Karpas-422 (cell line): Measurements from ENCODE around the gene CLRN3. TPM values are rescaled to one million over a fixed set of nuclear protein-coding genes. Genes with fewer than 3 reads are reported as not detected.

Source experiments
- DNase-seq: peaks from one replicate; pipeline ENCODE4 v3.0.0-alpha.2; 2015
- H2AFZ ChIP-seq: fragments of 200-600 bp; sonication (generic); 2 replicates; pipeline ENCODE4 v1.6.1; 2014; ENCODE audit warnings: antibody characterized with exemption, low read length, mixed read lengths
- H3K27ac ChIP-seq: fragments of 200-600 bp; sonication (generic); 2 replicates; pipeline ENCODE4 v1.5.1; 2014; ENCODE audit warnings: mild to moderate bottlenecking, low read length, moderate library complexity
- H3K27me3 ChIP-seq: fragments of 200-600 bp; sonication (generic); 2 replicates; pipeline ENCODE4 v1.6.1; 2014; ENCODE audit warnings: low read length, mixed read lengths
- H3K36me3 ChIP-seq: fragments of 200-600 bp; sonication (generic); 2 replicates; pipeline ENCODE4 v1.6.1; 2014; ENCODE audit warnings: low read length, mixed read lengths; ENCODE audit not compliant: insufficient read depth
- H3K4me1 ChIP-seq: fragments of 200-600 bp; sonication (generic); 2 replicates; pipeline ENCODE4 v1.6.1; 2014; ENCODE audit warnings: mild to moderate bottlenecking, low read length, mixed read lengths
- H3K4me2 ChIP-seq: fragments of 200-600 bp; sonication (generic); 2 replicates; pipeline ENCODE4 v1.6.1; 2014; ENCODE audit warnings: low read length, low read depth, mild to moderate bottlenecking; ENCODE audit not compliant: poor library complexity, severe bottlenecking
- H3K4me3 ChIP-seq: fragments of 200-600 bp; sonication (generic); 2 replicates; pipeline ENCODE4 v1.5.1; 2014; ENCODE audit warnings: mild to moderate bottlenecking, antibody characterized with exemption, low read length, mixed read lengths
- H3K79me2 ChIP-seq: fragments of 200-600 bp; sonication (generic); 2 replicates; pipeline ENCODE4 v1.6.1; 2014; ENCODE audit warnings: mild to moderate bottlenecking, low read length, mixed read lengths
- H3K9ac ChIP-seq: fragments of 200-600 bp; sonication (generic); 2 replicates; pipeline ENCODE4 v1.6.0; 2014; ENCODE audit warnings: low read length
- H3K9me2 ChIP-seq: fragments of 200-600 bp; sonication (generic), shearing (Covaris generic); replicated peaks from 2 replicates; pipeline ENCODE4 v1.6.0; 2014; ENCODE audit warnings: mild to moderate bottlenecking, low read length, moderate library complexity; ENCODE audit not compliant: insufficient read depth
- H3K9me3 ChIP-seq: fragments of 300-700, 200-600 bp; sonication (generic); 2 replicates; pipeline ENCODE4 v1.6.1; 2014; ENCODE audit warnings: low read length, mixed read lengths
- H4K20me1 ChIP-seq: fragments of 200-600 bp; sonication (generic); 2 replicates; pipeline ENCODE4 v1.6.1; 2014; ENCODE audit warnings: mild to moderate bottlenecking, antibody characterized with exemption, low read length, low read depth; ENCODE audit not compliant: insufficient read depth
- total RNA-seq: library from RNA; depleted of rRNA; stranded (reverse); fragments of >200 nt; shearing (Covaris generic); gene quantifications from 2 replicates; pipeline ENCODE4 v1.2.3, GENCODE V29; 2014; ENCODE audit warnings: low replicate concordance; rRNA removed

CLRN3 gene, protein sequence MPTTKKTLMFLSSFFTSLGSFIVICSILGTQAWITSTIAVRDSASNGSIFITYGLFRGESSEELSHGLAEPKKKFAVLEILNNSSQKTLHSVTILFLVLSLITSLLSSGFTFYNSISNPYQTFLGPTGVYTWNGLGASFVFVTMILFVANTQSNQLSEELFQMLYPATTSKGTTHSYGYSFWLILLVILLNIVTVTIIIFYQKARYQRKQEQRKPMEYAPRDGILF
- total RNA-seq, result not detected in 2 replicates

DNA sequence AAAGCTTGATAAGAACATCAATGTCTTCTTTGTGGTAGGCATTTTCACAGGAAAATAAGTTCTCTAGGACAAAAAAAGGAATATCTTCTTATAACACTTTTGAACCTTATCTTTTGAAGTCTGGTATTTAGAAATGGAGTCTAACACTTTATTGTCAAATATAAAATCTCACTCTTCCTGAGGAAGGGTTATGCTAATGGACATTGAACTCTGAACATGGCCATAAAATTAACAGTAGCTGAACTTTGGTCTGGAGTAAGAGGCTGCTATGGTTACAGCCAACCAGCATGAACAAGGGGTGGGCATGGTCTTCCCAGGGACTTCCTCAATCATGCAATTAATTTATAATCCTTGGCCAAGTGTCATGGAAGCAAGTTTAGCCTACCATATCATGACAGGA is at the start of gene CLRN3:
Gene CLRN3 (minus strand): TSS at position 199 of the 400 bp plus-strand sequence. CDS start 157 bp downstream, at position 42.
- no peak within 1 kb of the TSS for H3K4me3 ChIP-seq
- no peaks in the 10 kb centered on the region for H3K9me2 ChIP-seq
- no peak within 1 kb of the TSS for H3K27ac ChIP-seq
- H3K9ac ChIP-seq, result no peak within 1 kb of the TSS
- no peak for DNase-seq
- no peaks in the 10 kb centered on the region for H3K9me3 ChIP-seq
- no peaks in the 10 kb centered on the region for H3K36me3 ChIP-seq
- no peaks in the 10 kb centered on the region for H3K79me2 ChIP-seq
- no peaks in the 10 kb centered on the region for H3K27me3 ChIP-seq
- no peak within 1 kb of the TSS for H3K4me2 ChIP-seq
- no peak within 1 kb of the TSS for H2AFZ ChIP-seq
- H3K4me1 ChIP-seq, result no peaks in the 10 kb centered on the region
- no peaks in the 10 kb centered on the region for H4K20me1 ChIP-seq

DNA sequence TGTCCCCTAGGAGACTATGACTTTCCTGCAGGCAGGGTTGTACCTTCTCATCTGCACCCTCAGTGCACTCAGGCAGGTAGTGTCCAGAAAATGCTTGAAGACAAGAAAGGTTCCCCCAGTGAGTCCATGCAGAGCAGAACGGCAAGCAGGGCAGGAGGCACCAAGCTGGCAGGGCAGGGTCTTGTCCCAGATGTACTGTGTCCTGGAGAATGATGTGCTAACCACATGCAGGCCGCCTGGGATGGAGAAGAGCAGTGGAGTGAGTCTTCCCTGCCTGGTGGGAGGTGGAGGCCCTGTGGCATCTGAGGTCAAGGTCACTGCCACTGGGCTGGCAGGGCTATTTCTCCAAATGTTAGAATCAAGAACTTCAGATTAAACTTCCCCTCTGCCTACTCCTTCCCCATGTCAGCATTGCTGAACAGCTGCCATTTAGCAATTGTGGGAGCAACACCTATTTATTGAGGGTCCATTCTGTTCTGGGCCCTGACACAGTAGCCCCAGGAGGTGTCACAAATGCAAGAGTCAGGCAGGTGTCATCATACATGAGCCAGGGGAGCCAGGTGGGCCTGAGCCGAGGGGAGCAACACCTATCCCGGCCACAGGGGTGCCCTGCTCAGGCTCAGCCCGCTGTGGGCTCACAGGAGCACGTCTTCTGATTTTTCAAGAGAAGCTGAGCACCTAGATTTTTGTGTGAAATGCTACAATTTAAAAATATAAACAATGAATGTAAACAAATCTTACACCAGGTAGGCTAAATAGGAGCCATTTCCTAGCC is 48.3 kb upstream of the CLRN3 start:
- H2AFZ ChIP-seq, result no peak overlapping the region
- H3K27me3 ChIP-seq, result no peaks in the 10 kb centered on the region
- no peaks in the 10 kb centered on the region for H3K9me3 ChIP-seq
- no peak overlapping the region for H3K4me3 ChIP-seq
- no peak overlapping the region for H3K27ac ChIP-seq
- H3K9ac ChIP-seq, result no peak overlapping the region
- H3K36me3 ChIP-seq, result no peaks in the 10 kb centered on the region
- no peaks in the 10 kb centered on the region for H3K4me1 ChIP-seq
- no peaks in the 10 kb centered on the region for H3K79me2 ChIP-seq
- DNase-seq, result no peak
- no peaks in the 10 kb centered on the region for H4K20me1 ChIP-seq
- H3K4me2 ChIP-seq, result no peak overlapping the region
- H3K9me2 ChIP-seq, result no peaks in the 10 kb centered on the region

DNA sequence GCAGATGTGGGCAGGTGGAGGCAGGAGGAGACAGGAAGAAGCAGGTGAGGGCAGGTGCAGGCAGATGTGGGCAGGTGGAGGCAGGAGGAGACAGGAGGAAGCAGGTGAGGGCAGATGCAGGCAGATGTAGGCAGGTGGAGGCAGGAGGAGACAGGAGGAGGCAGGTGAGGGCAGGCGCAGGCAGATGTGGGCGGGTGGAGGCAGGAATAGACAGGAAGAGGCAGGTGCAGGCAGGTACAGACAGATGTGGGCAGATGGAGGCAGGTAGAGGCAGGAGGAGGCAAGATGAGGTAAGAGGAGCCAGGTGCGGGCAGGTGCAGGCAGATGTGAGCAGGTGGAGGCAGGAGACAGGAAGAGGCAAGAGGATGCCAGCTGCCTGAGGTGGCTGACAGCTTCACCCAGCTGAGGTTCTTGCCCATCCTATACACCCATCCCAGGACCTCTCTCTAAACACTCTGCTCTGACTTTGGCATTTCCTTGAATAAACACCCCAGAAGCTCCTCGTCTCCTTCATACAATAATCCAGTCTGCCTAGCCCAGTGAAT is 47.1 kb upstream of the CLRN3 start:
- H3K36me3 ChIP-seq, result no peaks in the 10 kb centered on the region
- no peak overlapping the region for H3K4me3 ChIP-seq

DNA sequence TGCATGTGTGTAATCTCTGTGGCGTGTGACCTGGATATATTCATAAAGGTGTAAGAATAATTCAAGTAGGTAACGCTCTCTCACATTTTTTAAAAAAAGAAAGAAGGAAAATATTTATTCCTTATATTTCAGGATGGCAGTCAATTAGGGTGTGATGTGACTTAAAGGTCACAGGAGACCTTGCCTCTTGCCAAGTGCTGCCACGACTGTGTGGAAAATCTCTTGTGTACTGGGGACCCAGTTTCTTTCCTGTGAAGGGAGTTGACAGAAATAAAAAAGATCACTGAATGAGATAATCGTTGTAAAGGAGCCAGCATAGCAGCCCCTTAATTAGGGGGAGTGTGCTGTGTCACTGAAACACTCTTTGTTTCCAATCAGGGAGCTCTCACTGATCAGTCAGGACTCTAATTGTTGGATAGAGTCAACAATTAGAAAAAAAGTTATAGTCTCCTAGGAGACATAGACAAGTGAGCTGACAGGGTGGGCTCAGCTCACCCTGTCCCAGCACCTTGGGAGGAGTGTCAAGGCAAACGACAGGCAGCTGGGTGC is 45.2 kb upstream of the CLRN3 start:
- H3K4me1 ChIP-seq, result no peaks in the 10 kb centered on the region
- H3K4me2 ChIP-seq, result no peak overlapping the region
- no peak overlapping the region for H3K4me3 ChIP-seq
- no peak overlapping the region for H2AFZ ChIP-seq
- H3K9me3 ChIP-seq, result no peaks in the 10 kb centered on the region
- H3K27ac ChIP-seq, result no peak overlapping the region
- H3K9ac ChIP-seq, result no peak overlapping the region
- H3K27me3 ChIP-seq, result no peaks in the 10 kb centered on the region
- DNase-seq, result no peak
- no peaks in the 10 kb centered on the region for H4K20me1 ChIP-seq
- no peaks in the 10 kb centered on the region for H3K36me3 ChIP-seq
- H3K9me2 ChIP-seq, result no peaks in the 10 kb centered on the region
- H3K79me2 ChIP-seq, result no peaks in the 10 kb centered on the region

More for the DNA sequence above, 47.1 kb upstream of the CLRN3 start:
- Histone ChIP-seq H3K79me2 (no peaks in the 10 kb centered on the region), H3K9me2 (no peaks in the 10 kb centered on the region), H3K9me3 (no peaks in the 10 kb centered on the region), H3K27ac (no peak overlapping the region), H3K4me1 (no peaks in the 10 kb centered on the region), H2AFZ (no peak overlapping the region), H3K27me3 (no peaks in the 10 kb centered on the region), H3K4me2 (no peak overlapping the region), H4K20me1 (no peaks in the 10 kb centered on the region), H3K9ac (no peak overlapping the region)
- no peak for DNase-seq

DNA sequence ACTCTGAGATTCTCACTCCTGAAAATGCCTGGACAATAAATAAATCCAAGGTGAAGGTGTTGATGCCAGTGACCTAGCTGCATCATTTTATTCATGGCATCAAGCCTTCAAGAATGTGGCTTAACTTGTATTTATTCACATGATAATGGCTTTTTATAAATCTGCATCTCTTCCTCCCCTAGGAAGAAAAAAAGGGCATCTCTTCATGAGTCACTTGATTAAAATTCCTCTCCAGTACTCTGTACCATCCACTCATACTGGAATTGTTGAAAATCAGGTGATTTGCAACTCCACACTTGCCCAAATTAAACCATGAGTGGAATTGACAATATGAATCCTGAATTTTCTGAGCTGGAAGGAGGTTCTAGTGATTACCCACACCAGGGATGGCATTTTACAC is 44.3 kb upstream of the CLRN3 start:
- no peaks in the 10 kb centered on the region for H3K36me3 ChIP-seq
- no peaks in the 10 kb centered on the region for H4K20me1 ChIP-seq
- no peak overlapping the region for H3K9ac ChIP-seq
- H3K9me3 ChIP-seq, result no peaks in the 10 kb centered on the region
- H3K27ac ChIP-seq, result no peak overlapping the region
- no peaks in the 10 kb centered on the region for H3K9me2 ChIP-seq
- no peaks in the 10 kb centered on the region for H3K79me2 ChIP-seq
- DNase-seq, result no peak
- H3K4me3 ChIP-seq, result no peak overlapping the region
- H3K27me3 ChIP-seq, result no peaks in the 10 kb centered on the region
- no peak overlapping the region for H3K4me2 ChIP-seq
- H3K4me1 ChIP-seq, result no peaks in the 10 kb centered on the region
- no peak overlapping the region for H2AFZ ChIP-seq

DNA sequence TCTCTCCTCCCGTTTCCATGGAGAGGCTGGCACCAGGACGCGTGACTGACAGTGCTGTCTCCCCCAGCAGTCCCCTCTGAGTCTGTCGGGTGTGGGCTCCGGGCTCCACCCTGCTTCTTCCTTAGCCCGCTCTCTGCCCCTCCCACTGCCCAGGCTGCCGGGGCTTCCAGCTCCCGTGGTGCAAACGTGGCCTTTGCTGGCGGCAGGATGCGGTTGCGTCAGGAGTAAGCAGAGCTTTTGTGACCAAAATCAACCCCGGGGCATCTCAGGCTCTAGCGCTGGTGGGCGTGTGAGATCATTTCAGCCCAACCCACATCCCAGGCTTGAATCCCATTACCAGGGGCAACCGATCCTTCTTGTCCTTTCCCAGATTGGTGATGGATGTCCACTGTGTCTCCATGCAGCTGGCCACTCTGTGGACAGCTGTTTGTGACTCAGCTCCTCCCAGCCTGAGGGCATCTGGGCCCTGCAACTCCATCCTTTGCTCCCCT is 42.4 kb upstream of the CLRN3 start:
- Histone ChIP-seq H3K27ac (no peak overlapping the region), H3K36me3 (no peaks in the 10 kb centered on the region), H3K9ac (no peak overlapping the region), H4K20me1 (no peaks in the 10 kb centered on the region), H3K4me1 (no peaks in the 10 kb centered on the region), H3K9me3 (no peaks in the 10 kb centered on the region), H3K27me3 (no peaks in the 10 kb centered on the region), H3K4me2 (no peak overlapping the region), H3K79me2 (no peaks in the 10 kb centered on the region), H3K9me2 (no peaks in the 10 kb centered on the region), H2AFZ (no peak overlapping the region), H3K4me3 (no peak overlapping the region)
- no peak for DNase-seq

DNA sequence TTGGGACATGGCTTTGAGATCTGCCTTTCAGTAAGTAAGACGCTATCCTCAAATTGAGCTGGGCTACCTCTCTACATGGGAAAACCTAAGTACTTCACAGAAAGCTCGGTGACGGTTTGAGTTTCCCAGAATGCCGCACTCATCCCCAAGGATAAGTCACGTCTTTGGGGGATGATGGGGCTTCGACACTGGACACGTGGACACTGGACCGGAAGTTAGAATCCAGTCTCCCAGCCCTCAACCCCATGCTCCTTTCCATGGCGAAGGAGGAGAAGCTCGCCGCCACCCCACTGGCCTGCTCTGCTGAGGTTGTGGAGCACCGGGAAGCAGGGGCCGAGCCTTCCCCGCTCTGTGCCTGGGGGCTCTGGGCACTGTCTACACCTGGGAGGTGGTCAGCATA is 41.6 kb upstream of the CLRN3 start:
- H3K79me2 ChIP-seq, result no peaks in the 10 kb centered on the region
- DNase-seq, result no peak
- no peak overlapping the region for H3K9ac ChIP-seq
- H3K9me2 ChIP-seq, result no peaks in the 10 kb centered on the region
- H3K4me2 ChIP-seq, result no peak overlapping the region
- no peaks in the 10 kb centered on the region for H3K9me3 ChIP-seq
- H3K36me3 ChIP-seq, result no peaks in the 10 kb centered on the region
- no peak overlapping the region for H2AFZ ChIP-seq
- no peak overlapping the region for H3K4me3 ChIP-seq
- H4K20me1 ChIP-seq, result no peaks in the 10 kb centered on the region
- no peaks in the 10 kb centered on the region for H3K27me3 ChIP-seq
- no peak overlapping the region for H3K27ac ChIP-seq
- no peaks in the 10 kb centered on the region for H3K4me1 ChIP-seq

DNA sequence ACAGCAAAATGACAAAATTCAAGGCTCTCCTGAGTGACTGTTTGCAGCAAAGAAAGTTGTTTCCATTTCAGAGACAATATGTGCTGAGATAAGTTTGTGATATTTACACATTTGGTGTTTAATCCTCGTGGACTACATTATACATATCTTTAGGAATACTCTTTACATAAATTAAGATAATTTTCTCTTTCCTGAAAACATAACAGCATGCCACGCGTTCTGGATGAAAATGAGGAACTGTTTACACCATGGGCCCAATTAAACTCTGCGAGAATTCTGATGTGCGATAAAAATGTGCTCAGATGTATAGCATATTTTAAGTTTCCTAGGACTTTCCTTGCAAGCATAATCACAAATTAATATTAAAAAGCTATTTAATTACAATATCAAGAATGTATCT is 40.5 kb upstream of the CLRN3 start:
- Histone ChIP-seq H4K20me1 (no peaks in the 10 kb centered on the region), H3K4me2 (no peak overlapping the region), H3K9ac (no peak overlapping the region), H3K4me1 (no peaks in the 10 kb centered on the region), H3K79me2 (no peaks in the 10 kb centered on the region), H3K9me3 (no peaks in the 10 kb centered on the region), H3K4me3 (no peak overlapping the region), H3K9me2 (no peaks in the 10 kb centered on the region), H3K36me3 (no peaks in the 10 kb centered on the region), H3K27ac (no peak overlapping the region), H3K27me3 (no peaks in the 10 kb centered on the region), H2AFZ (no peak overlapping the region)
- no peak for DNase-seq
